GM23338 (cell line): ENCODE data around the gene STK39.

ENCODE experiments used
- CREB1 ChIP-seq: fragments of 250-450 bp; sonication (Bioruptor Pico); IDR thresholded peaks from 2 replicates; pipeline ENCODE4 v1.5.0; 2020; ENCODE audit warnings: low read depth, mild to moderate bottlenecking, moderate library complexity
- EZH2 ChIP-seq: fragments of 200-600 bp; sonication (generic); IDR thresholded peaks from one replicate; pipeline ENCODE4 v1.8.0; 2017; ENCODE audit warnings: antibody characterized with exemption, mild to moderate bottlenecking, low read depth; ENCODE audit not compliant: unreplicated experiment
- EZH2phosphoT487 ChIP-seq: fragments of 200-600 bp; sonication (generic); IDR thresholded peaks from one replicate; pipeline ENCODE4 v1.8.1; 2018; ENCODE audit warnings: antibody characterized with exemption; ENCODE audit not compliant: unreplicated experiment
- JUNB ChIP-seq: IDR thresholded peaks from one replicate; pipeline ENCODE4 v1.6.1; 2016; ENCODE audit warnings: antibody characterized with exemption; ENCODE audit not compliant: unreplicated experiment
- NANOG ChIP-seq: IDR thresholded peaks from 2 replicates; pipeline ENCODE4 v1.6.1; 2016; ENCODE audit warnings: antibody characterized with exemption, borderline replicate concordance
- POLR2AphosphoS5 ChIP-seq: IDR thresholded peaks from 2 replicates; pipeline ENCODE4 v1.6.1; 2016; ENCODE audit warnings: antibody characterized with exemption, low read depth
- STAT1 ChIP-seq: IDR thresholded peaks from one replicate; pipeline ENCODE4 v1.6.1; 2016; ENCODE audit warnings: antibody characterized with exemption; ENCODE audit not compliant: unreplicated experiment
- ZNF114 ChIP-seq: fragments of 250-450 bp; sonication (Bioruptor Pico); IDR thresholded peaks from 2 replicates; pipeline ENCODE4 v1.5.0; 2020; ENCODE audit warnings: mild to moderate bottlenecking, moderate library complexity
- ZNF331 ChIP-seq: fragments of 250-450 bp; sonication (Bioruptor Pico); IDR thresholded peaks from 2 replicates; pipeline ENCODE4 v1.5.0; 2020; ENCODE audit warnings: low read depth, mild to moderate bottlenecking, moderate library complexity
- TF ChIP-seq, protein P1 (sequence below), 2 experiments: fragments of 200-600 bp in 1 of 2; sonication (generic) in 1 of 2; conservative IDR thresholded peaks; 2 replicates each; pipeline versions ENCODE4 v1.5.1 to v1.6.1; 2016 to 2017; ENCODE audit warnings: antibody characterized with exemption in 2 of 2, low read depth in 2 of 2, mild to moderate bottlenecking in 2 of 2, moderate library complexity in 1 of 2
- TF ChIP-seq, protein P2 (sequence below): IDR thresholded peaks from one replicate; pipeline ENCODE4 v1.6.1; 2018; ENCODE audit warnings: antibody characterized with exemption; ENCODE audit not compliant: unreplicated experiment
- TF ChIP-seq, protein P3 (sequence below): fragments of 250-450 bp; sonication (Bioruptor Pico); IDR thresholded peaks from 2 replicates; pipeline ENCODE4 v1.5.0; 2020; ENCODE audit warnings: mild to moderate bottlenecking, moderate library complexity
- TF ChIP-seq, protein P4 (sequence below): IDR thresholded peaks from 2 replicates; pipeline ENCODE4 v1.6.1; 2016; ENCODE audit warnings: antibody characterized with exemption

DNA sequence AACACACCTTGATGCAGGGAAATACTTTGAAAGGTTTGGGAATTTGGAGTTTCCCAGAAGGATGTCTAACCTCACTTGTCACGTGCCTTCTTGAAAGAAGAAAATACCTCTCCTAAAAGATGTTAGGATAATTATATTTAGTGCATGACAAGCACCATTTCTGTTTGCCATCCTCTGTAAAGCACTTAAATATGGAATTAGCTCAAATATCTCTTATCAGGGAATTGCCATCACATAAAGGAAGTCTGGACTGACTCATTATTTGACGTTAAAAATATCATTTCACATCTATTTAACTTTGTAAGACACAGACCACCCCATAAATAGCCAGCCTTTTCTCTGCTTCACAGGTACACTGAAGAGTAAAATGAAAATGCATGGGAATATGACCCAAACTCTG is 140.1 kb downstream of the STK39 start:
- TF ChIP-seq, protein P1, sequence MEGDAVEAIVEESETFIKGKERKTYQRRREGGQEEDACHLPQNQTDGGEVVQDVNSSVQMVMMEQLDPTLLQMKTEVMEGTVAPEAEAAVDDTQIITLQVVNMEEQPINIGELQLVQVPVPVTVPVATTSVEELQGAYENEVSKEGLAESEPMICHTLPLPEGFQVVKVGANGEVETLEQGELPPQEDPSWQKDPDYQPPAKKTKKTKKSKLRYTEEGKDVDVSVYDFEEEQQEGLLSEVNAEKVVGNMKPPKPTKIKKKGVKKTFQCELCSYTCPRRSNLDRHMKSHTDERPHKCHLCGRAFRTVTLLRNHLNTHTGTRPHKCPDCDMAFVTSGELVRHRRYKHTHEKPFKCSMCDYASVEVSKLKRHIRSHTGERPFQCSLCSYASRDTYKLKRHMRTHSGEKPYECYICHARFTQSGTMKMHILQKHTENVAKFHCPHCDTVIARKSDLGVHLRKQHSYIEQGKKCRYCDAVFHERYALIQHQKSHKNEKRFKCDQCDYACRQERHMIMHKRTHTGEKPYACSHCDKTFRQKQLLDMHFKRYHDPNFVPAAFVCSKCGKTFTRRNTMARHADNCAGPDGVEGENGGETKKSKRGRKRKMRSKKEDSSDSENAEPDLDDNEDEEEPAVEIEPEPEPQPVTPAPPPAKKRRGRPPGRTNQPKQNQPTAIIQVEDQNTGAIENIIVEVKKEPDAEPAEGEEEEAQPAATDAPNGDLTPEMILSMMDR (conservative IDR thresholded peaks at IDR 0.05; ENCODE audit: low read depth in 2 of 2): no peak
- TF ChIP-seq ZNF114 (CRISPR knock-in tag) (no peak), POLR2AphosphoS5 (no peak), JUNB (no peak), EZH2 (no peak), CREB1 (no peak), EZH2phosphoT487 (no peak), ZNF331 (CRISPR knock-in tag) (no peak), STAT1 (no peak), NANOG (no peak)
- TF ChIP-seq, protein P2, sequence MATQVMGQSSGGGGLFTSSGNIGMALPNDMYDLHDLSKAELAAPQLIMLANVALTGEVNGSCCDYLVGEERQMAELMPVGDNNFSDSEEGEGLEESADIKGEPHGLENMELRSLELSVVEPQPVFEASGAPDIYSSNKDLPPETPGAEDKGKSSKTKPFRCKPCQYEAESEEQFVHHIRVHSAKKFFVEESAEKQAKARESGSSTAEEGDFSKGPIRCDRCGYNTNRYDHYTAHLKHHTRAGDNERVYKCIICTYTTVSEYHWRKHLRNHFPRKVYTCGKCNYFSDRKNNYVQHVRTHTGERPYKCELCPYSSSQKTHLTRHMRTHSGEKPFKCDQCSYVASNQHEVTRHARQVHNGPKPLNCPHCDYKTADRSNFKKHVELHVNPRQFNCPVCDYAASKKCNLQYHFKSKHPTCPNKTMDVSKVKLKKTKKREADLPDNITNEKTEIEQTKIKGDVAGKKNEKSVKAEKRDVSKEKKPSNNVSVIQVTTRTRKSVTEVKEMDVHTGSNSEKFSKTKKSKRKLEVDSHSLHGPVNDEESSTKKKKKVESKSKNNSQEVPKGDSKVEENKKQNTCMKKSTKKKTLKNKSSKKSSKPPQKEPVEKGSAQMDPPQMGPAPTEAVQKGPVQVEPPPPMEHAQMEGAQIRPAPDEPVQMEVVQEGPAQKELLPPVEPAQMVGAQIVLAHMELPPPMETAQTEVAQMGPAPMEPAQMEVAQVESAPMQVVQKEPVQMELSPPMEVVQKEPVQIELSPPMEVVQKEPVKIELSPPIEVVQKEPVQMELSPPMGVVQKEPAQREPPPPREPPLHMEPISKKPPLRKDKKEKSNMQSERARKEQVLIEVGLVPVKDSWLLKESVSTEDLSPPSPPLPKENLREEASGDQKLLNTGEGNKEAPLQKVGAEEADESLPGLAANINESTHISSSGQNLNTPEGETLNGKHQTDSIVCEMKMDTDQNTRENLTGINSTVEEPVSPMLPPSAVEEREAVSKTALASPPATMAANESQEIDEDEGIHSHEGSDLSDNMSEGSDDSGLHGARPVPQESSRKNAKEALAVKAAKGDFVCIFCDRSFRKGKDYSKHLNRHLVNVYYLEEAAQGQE: no peak
- TF ChIP-seq, protein P3, sequence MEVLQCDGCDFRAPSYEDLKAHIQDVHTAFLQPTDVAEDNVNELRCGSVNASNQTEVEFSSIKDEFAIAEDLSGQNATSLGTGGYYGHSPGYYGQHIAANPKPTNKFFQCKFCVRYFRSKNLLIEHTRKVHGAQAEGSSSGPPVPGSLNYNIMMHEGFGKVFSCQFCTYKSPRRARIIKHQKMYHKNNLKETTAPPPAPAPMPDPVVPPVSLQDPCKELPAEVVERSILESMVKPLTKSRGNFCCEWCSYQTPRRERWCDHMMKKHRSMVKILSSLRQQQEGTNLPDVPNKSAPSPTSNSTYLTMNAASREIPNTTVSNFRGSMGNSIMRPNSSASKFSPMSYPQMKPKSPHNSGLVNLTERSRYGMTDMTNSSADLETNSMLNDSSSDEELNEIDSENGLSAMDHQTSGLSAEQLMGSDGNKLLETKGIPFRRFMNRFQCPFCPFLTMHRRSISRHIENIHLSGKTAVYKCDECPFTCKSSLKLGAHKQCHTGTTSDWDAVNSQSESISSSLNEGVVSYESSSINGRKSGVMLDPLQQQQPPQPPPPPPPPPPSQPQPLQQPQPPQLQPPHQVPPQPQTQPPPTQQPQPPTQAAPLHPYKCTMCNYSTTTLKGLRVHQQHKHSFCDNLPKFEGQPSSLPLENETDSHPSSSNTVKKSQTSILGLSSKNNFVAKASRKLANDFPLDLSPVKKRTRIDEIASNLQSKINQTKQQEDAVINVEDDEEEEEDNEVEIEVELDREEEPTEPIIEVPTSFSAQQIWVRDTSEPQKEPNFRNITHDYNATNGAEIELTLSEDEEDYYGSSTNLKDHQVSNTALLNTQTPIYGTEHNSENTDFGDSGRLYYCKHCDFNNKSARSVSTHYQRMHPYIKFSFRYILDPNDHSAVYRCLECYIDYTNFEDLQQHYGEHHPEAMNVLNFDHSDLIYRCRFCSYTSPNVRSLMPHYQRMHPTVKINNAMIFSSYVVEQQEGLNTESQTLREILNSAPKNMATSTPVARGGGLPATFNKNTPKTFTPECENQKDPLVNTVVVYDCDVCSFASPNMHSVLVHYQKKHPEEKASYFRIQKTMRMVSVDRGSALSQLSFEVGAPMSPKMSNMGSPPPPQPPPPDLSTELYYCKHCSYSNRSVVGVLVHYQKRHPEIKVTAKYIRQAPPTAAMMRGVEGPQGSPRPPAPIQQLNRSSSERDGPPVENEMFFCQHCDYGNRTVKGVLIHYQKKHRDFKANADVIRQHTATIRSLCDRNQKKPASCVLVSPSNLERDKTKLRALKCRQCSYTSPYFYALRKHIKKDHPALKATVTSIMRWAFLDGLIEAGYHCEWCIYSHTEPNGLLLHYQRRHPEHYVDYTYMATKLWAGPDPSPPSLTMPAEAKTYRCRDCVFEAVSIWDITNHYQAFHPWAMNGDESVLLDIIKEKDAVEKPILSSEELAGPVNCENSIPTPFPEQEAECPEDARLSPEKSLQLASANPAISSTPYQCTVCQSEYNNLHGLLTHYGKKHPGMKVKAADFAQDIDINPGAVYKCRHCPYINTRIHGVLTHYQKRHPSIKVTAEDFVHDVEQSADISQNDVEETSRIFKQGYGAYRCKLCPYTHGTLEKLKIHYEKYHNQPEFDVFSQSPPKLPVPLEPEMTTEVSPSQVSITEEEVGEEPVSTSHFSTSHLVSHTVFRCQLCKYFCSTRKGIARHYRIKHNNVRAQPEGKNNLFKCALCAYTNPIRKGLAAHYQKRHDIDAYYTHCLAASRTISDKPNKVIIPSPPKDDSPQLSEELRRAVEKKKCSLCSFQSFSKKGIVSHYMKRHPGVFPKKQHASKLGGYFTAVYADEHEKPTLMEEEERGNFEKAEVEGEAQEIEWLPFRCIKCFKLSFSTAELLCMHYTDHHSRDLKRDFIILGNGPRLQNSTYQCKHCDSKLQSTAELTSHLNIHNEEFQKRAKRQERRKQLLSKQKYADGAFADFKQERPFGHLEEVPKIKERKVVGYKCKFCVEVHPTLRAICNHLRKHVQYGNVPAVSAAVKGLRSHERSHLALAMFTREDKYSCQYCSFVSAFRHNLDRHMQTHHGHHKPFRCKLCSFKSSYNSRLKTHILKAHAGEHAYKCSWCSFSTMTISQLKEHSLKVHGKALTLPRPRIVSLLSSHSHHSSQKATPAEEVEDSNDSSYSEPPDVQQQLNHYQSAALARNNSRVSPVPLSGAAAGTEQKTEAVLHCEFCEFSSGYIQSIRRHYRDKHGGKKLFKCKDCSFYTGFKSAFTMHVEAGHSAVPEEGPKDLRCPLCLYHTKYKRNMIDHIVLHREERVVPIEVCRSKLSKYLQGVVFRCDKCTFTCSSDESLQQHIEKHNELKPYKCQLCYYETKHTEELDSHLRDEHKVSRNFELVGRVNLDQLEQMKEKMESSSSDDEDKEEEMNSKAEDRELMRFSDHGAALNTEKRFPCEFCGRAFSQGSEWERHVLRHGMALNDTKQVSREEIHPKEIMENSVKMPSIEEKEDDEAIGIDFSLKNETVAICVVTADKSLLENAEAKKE (CRISPR knock-in tag): no peak
- TF ChIP-seq, protein P4, sequence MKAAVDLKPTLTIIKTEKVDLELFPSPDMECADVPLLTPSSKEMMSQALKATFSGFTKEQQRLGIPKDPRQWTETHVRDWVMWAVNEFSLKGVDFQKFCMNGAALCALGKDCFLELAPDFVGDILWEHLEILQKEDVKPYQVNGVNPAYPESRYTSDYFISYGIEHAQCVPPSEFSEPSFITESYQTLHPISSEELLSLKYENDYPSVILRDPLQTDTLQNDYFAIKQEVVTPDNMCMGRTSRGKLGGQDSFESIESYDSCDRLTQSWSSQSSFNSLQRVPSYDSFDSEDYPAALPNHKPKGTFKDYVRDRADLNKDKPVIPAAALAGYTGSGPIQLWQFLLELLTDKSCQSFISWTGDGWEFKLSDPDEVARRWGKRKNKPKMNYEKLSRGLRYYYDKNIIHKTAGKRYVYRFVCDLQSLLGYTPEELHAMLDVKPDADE: no peak
